GM23338 (cell line): Measurements from ENCODE around the gene ADIPOR1.
"Not testable (repeated sequence)": the region's sequence is repeated elsewhere in the genome, so short reads cannot be mapped to it uniquely, and the experiment has no call there.

Source experiments
- CTCF ChIP-seq, 2 experiments: fragments of 200-600 bp in 1 of 2; sonication (generic) in 1 of 2; conservative IDR thresholded peaks; 2 replicates each; pipeline versions ENCODE4 v1.5.1 to v1.6.1; 2016 to 2017; ENCODE audit warnings: antibody characterized with exemption in 2 of 2, low read depth in 2 of 2, mild to moderate bottlenecking in 2 of 2, moderate library complexity in 1 of 2
- EZH2 ChIP-seq: fragments of 200-600 bp; sonication (generic); IDR thresholded peaks from one replicate; pipeline ENCODE4 v1.8.0; 2017; ENCODE audit warnings: antibody characterized with exemption, mild to moderate bottlenecking, low read depth; ENCODE audit not compliant: unreplicated experiment
- EZH2phosphoT487 ChIP-seq: fragments of 200-600 bp; sonication (generic); IDR thresholded peaks from one replicate; pipeline ENCODE4 v1.8.1; 2018; ENCODE audit warnings: antibody characterized with exemption; ENCODE audit not compliant: unreplicated experiment
- JUNB ChIP-seq: IDR thresholded peaks from one replicate; pipeline ENCODE4 v1.6.1; 2016; ENCODE audit warnings: antibody characterized with exemption; ENCODE audit not compliant: unreplicated experiment
- NANOG ChIP-seq: IDR thresholded peaks from 2 replicates; pipeline ENCODE4 v1.6.1; 2016; ENCODE audit warnings: antibody characterized with exemption, borderline replicate concordance
- POLR2AphosphoS5 ChIP-seq: IDR thresholded peaks from 2 replicates; pipeline ENCODE4 v1.6.1; 2016; ENCODE audit warnings: antibody characterized with exemption, low read depth
- STAT1 ChIP-seq: IDR thresholded peaks from one replicate; pipeline ENCODE4 v1.6.1; 2016; ENCODE audit warnings: antibody characterized with exemption; ENCODE audit not compliant: unreplicated experiment
- TF ChIP-seq, protein P1 (sequence below): IDR thresholded peaks from one replicate; pipeline ENCODE4 v1.6.1; 2018; ENCODE audit warnings: antibody characterized with exemption; ENCODE audit not compliant: unreplicated experiment
- TF ChIP-seq, protein P2 (sequence below): IDR thresholded peaks from 2 replicates; pipeline ENCODE4 v1.6.1; 2016; ENCODE audit warnings: antibody characterized with exemption
- TF ChIP-seq, protein P3 (sequence below): fragments of 250-450 bp; sonication (Bioruptor Pico); IDR thresholded peaks from 2 replicates; pipeline ENCODE4 v1.5.0; 2020; ENCODE audit warnings: mild to moderate bottlenecking, moderate library complexity

- not testable (repeated sequence) for TF ChIP-seq CTCF (conservative IDR thresholded peaks at IDR 0.05; ENCODE audit: low read depth in 2 of 2); POLR2AphosphoS5; EZH2; EZH2phosphoT487; NANOG; JUNB; STAT1
- TF ChIP-seq, protein P1, sequence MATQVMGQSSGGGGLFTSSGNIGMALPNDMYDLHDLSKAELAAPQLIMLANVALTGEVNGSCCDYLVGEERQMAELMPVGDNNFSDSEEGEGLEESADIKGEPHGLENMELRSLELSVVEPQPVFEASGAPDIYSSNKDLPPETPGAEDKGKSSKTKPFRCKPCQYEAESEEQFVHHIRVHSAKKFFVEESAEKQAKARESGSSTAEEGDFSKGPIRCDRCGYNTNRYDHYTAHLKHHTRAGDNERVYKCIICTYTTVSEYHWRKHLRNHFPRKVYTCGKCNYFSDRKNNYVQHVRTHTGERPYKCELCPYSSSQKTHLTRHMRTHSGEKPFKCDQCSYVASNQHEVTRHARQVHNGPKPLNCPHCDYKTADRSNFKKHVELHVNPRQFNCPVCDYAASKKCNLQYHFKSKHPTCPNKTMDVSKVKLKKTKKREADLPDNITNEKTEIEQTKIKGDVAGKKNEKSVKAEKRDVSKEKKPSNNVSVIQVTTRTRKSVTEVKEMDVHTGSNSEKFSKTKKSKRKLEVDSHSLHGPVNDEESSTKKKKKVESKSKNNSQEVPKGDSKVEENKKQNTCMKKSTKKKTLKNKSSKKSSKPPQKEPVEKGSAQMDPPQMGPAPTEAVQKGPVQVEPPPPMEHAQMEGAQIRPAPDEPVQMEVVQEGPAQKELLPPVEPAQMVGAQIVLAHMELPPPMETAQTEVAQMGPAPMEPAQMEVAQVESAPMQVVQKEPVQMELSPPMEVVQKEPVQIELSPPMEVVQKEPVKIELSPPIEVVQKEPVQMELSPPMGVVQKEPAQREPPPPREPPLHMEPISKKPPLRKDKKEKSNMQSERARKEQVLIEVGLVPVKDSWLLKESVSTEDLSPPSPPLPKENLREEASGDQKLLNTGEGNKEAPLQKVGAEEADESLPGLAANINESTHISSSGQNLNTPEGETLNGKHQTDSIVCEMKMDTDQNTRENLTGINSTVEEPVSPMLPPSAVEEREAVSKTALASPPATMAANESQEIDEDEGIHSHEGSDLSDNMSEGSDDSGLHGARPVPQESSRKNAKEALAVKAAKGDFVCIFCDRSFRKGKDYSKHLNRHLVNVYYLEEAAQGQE: not testable (repeated sequence)
- TF ChIP-seq, protein P2, sequence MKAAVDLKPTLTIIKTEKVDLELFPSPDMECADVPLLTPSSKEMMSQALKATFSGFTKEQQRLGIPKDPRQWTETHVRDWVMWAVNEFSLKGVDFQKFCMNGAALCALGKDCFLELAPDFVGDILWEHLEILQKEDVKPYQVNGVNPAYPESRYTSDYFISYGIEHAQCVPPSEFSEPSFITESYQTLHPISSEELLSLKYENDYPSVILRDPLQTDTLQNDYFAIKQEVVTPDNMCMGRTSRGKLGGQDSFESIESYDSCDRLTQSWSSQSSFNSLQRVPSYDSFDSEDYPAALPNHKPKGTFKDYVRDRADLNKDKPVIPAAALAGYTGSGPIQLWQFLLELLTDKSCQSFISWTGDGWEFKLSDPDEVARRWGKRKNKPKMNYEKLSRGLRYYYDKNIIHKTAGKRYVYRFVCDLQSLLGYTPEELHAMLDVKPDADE: not testable (repeated sequence)
- TF ChIP-seq, protein P3, sequence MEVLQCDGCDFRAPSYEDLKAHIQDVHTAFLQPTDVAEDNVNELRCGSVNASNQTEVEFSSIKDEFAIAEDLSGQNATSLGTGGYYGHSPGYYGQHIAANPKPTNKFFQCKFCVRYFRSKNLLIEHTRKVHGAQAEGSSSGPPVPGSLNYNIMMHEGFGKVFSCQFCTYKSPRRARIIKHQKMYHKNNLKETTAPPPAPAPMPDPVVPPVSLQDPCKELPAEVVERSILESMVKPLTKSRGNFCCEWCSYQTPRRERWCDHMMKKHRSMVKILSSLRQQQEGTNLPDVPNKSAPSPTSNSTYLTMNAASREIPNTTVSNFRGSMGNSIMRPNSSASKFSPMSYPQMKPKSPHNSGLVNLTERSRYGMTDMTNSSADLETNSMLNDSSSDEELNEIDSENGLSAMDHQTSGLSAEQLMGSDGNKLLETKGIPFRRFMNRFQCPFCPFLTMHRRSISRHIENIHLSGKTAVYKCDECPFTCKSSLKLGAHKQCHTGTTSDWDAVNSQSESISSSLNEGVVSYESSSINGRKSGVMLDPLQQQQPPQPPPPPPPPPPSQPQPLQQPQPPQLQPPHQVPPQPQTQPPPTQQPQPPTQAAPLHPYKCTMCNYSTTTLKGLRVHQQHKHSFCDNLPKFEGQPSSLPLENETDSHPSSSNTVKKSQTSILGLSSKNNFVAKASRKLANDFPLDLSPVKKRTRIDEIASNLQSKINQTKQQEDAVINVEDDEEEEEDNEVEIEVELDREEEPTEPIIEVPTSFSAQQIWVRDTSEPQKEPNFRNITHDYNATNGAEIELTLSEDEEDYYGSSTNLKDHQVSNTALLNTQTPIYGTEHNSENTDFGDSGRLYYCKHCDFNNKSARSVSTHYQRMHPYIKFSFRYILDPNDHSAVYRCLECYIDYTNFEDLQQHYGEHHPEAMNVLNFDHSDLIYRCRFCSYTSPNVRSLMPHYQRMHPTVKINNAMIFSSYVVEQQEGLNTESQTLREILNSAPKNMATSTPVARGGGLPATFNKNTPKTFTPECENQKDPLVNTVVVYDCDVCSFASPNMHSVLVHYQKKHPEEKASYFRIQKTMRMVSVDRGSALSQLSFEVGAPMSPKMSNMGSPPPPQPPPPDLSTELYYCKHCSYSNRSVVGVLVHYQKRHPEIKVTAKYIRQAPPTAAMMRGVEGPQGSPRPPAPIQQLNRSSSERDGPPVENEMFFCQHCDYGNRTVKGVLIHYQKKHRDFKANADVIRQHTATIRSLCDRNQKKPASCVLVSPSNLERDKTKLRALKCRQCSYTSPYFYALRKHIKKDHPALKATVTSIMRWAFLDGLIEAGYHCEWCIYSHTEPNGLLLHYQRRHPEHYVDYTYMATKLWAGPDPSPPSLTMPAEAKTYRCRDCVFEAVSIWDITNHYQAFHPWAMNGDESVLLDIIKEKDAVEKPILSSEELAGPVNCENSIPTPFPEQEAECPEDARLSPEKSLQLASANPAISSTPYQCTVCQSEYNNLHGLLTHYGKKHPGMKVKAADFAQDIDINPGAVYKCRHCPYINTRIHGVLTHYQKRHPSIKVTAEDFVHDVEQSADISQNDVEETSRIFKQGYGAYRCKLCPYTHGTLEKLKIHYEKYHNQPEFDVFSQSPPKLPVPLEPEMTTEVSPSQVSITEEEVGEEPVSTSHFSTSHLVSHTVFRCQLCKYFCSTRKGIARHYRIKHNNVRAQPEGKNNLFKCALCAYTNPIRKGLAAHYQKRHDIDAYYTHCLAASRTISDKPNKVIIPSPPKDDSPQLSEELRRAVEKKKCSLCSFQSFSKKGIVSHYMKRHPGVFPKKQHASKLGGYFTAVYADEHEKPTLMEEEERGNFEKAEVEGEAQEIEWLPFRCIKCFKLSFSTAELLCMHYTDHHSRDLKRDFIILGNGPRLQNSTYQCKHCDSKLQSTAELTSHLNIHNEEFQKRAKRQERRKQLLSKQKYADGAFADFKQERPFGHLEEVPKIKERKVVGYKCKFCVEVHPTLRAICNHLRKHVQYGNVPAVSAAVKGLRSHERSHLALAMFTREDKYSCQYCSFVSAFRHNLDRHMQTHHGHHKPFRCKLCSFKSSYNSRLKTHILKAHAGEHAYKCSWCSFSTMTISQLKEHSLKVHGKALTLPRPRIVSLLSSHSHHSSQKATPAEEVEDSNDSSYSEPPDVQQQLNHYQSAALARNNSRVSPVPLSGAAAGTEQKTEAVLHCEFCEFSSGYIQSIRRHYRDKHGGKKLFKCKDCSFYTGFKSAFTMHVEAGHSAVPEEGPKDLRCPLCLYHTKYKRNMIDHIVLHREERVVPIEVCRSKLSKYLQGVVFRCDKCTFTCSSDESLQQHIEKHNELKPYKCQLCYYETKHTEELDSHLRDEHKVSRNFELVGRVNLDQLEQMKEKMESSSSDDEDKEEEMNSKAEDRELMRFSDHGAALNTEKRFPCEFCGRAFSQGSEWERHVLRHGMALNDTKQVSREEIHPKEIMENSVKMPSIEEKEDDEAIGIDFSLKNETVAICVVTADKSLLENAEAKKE (CRISPR knock-in tag): not testable (repeated sequence)
These were observed 47.5 kb upstream of the ADIPOR1 start for GRCh38 chr1:203005395-203006142.
